ENCODE results near the gene CD151.

DNA sequence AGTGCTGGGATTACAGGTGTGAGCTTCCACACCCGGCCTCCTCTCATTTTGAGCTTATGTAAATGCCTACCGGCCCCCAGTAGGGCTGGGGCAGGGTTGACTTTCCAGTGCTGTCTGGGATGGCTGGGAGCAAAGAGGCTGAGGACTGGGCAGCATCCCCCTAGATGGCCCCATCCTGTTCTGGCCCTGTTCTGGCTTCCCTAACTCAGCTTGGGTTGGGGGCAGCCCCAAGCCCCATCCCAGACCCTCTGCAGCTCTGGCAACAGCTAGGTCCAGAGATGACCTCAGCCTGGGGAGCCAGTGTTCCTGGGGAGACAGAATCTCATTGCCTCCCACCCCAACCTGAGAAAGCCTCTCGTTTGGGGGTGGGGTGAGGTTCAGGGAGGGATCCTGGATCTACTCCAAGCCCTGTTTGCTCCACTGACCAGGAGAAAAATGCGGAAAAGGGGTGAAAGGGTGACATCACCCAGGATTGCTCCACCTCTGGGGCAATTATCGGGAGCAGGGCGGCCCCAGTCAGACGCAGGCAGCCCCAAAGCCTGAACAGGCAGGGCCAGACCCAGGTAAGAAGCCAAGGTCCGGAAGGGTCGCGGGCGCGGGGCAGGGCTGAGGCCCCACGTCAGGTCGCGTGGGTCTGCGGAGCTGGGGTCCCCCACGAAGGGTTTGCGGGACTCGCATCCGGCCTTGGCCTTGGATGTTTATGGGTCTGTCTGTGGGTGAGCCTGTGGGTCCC, 14.2 kb upstream of the CD151 start, which contains the start of gene PNPLA2:
- TF ChIP-seq, protein P1, sequence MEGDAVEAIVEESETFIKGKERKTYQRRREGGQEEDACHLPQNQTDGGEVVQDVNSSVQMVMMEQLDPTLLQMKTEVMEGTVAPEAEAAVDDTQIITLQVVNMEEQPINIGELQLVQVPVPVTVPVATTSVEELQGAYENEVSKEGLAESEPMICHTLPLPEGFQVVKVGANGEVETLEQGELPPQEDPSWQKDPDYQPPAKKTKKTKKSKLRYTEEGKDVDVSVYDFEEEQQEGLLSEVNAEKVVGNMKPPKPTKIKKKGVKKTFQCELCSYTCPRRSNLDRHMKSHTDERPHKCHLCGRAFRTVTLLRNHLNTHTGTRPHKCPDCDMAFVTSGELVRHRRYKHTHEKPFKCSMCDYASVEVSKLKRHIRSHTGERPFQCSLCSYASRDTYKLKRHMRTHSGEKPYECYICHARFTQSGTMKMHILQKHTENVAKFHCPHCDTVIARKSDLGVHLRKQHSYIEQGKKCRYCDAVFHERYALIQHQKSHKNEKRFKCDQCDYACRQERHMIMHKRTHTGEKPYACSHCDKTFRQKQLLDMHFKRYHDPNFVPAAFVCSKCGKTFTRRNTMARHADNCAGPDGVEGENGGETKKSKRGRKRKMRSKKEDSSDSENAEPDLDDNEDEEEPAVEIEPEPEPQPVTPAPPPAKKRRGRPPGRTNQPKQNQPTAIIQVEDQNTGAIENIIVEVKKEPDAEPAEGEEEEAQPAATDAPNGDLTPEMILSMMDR (IDR thresholded peaks at IDR 0.05), result no peak
- peak; percentile 85 to 88 for TF ChIP-seq POLR2A (IDR thresholded peaks at IDR 0.05)
